Measurements from ENCODE around the gene SRPK1.

SRPK1 gene

GRCh38 chr6:35900448-35900847, 20.4 kb downstream of the SRPK1 start:
- peaks cover 0 to 2% of the 10 kb centered on the region in 2 experiments for H3K4me1 ChIP-seq (ENCODE audit: control insufficient read depth in 1 of 2, insufficient read depth in 1 of 2, low read depth in 1 of 2, low read length in 1 of 2)
- TF ChIP-seq CTCF (IDR thresholded peaks at IDR 0.05) = no peak
- H3K27me3 ChIP-seq = no peaks in the 10 kb centered on the region
- peak overlapping the region; percentile 6 for H3K27ac ChIP-seq
- no peak overlapping the region for H3K4me3 ChIP-seq (ENCODE audit: low read depth in 1 of 2, low read length in 1 of 2)
- H3K9me3 ChIP-seq = no peaks in the 10 kb centered on the region
- peaks cover 61% of the 10 kb centered on the region for H3K36me3 ChIP-seq

- no peaks in the 10 kb centered on the region for H3K9me3 ChIP-seq
- TF ChIP-seq CTCF (IDR thresholded peaks at IDR 0.05) = no peak
- peaks cover 49% of the 10 kb centered on the region for H3K36me3 ChIP-seq
- no peaks in the 10 kb centered on the region for H3K27me3 ChIP-seq
- H3K4me3 ChIP-seq (ENCODE audit: low read depth in 1 of 2, low read length in 1 of 2) = no peak overlapping the region
- H3K27ac ChIP-seq = peak overlapping the region; percentile 19
- H3K4me1 ChIP-seq (ENCODE audit: control insufficient read depth in 1 of 2, insufficient read depth in 1 of 2, low read depth in 1 of 2, low read length in 1 of 2) = peaks cover 0 to 5% of the 10 kb centered on the region in 2 experiments
Measured at GRCh38 chr6:35898003-35898402, 22.9 kb downstream of the SRPK1 start.

- no peak for TF ChIP-seq CTCF (IDR thresholded peaks at IDR 0.05)
- peaks cover 0 to 5% of the 10 kb centered on the region in 2 experiments for H3K4me1 ChIP-seq (ENCODE audit: control insufficient read depth in 1 of 2, insufficient read depth in 1 of 2, low read depth in 1 of 2, low read length in 1 of 2)
- H3K9me3 ChIP-seq = no peaks in the 10 kb centered on the region
- no peak overlapping the region for H3K4me3 ChIP-seq (ENCODE audit: low read depth in 1 of 2, low read length in 1 of 2)
- peaks cover 46% of the 10 kb centered on the region for H3K36me3 ChIP-seq
- H3K27ac ChIP-seq = peak overlapping the region; percentile 19
- no peaks in the 10 kb centered on the region for H3K27me3 ChIP-seq
Measured at GRCh38 chr6:35897486-35897885, 23.4 kb downstream of the SRPK1 start.

- Histone ChIP-seq H3K27ac (no peak overlapping the region), H3K4me3 (ENCODE audit: low read depth in 1 of 2, low read length in 1 of 2) (no peak overlapping the region), H3K9me3 (no peaks in the 10 kb centered on the region), H3K27me3 (no peaks in the 10 kb centered on the region), H3K36me3 (peaks cover 46% of the 10 kb centered on the region), H3K4me1 (ENCODE audit: control insufficient read depth in 1 of 2, insufficient read depth in 1 of 2, low read depth in 1 of 2, low read length in 1 of 2) (peaks cover 0 to 5% of the 10 kb centered on the region in 2 experiments)
- no peak for TF ChIP-seq CTCF (IDR thresholded peaks at IDR 0.05)
Measured at GRCh38 chr6:35897036-35897435, 23.9 kb downstream of the SRPK1 start.

- no peak overlapping the region for H3K4me3 ChIP-seq (ENCODE audit: low read depth in 1 of 2, low read length in 1 of 2)
- peaks cover 46% of the 10 kb centered on the region for H3K36me3 ChIP-seq
- H3K9me3 ChIP-seq = no peaks in the 10 kb centered on the region
- peak overlapping the region; percentile 50 for H3K27ac ChIP-seq
- no peak for TF ChIP-seq CTCF (IDR thresholded peaks at IDR 0.05)
- H3K27me3 ChIP-seq = no peaks in the 10 kb centered on the region
- peaks cover 0 to 5% of the 10 kb centered on the region in 2 experiments for H3K4me1 ChIP-seq (ENCODE audit: control insufficient read depth in 1 of 2, insufficient read depth in 1 of 2, low read depth in 1 of 2, low read length in 1 of 2)
Measured at GRCh38 chr6:35896228-35896627, 24.7 kb downstream of the SRPK1 start.

- peak overlapping the region; percentile 50 for H3K27ac ChIP-seq
- peaks cover 42% of the 10 kb centered on the region for H3K36me3 ChIP-seq
- no peaks in the 10 kb centered on the region for H3K27me3 ChIP-seq
- peaks cover 0 to 5% of the 10 kb centered on the region in 2 experiments for H3K4me1 ChIP-seq (ENCODE audit: control insufficient read depth in 1 of 2, insufficient read depth in 1 of 2, low read depth in 1 of 2, low read length in 1 of 2)
- H3K4me3 ChIP-seq (ENCODE audit: low read depth in 1 of 2, low read length in 1 of 2) = no peak overlapping the region
- TF ChIP-seq CTCF (IDR thresholded peaks at IDR 0.05) = no peak
- H3K9me3 ChIP-seq = no peaks in the 10 kb centered on the region
Measured at GRCh38 chr6:35895560-35895959, 25.3 kb downstream of the SRPK1 start.

All from neutrophil (primary cell).